K562 (cell line): ENCODE data around the gene PFKL. TPM values are rescaled to one million over a fixed set of nuclear protein-coding genes. Genes with fewer than 3 reads are reported as not detected.

Source experiments
- ARHGAP35 ChIP-seq: fragments of 450-650 bp; IDR thresholded peaks from 2 replicates; pipeline ENCODE4 v1.6.1; 2018; ENCODE audit not compliant: partially characterized antibody
- BCOR ChIP-seq: fragments of 450-650 bp; IDR thresholded peaks from 2 replicates; pipeline ENCODE4 v1.6.1; 2016
- CEBPB ChIP-seq: fragments of 450-650 bp; IDR thresholded peaks from 2 replicates; pipeline ENCODE4 v1.6.1; 2016; ENCODE audit warnings: missing genetic modification characterization, missing compliant biosample characterization
- DMBX1 ChIP-seq: fragments of 250-450 bp; sonication (Bioruptor Pico); IDR thresholded peaks from 2 replicates; pipeline ENCODE4 v1.8.0; 2022; ENCODE audit warnings: inconsistent platforms, mild to moderate bottlenecking, moderate library complexity, borderline replicate concordance
- GATAD2A ChIP-seq: fragments of 450-650 bp; IDR thresholded peaks from 2 replicates; pipeline ENCODE4 v1.6.1; 2017
- HMG20A ChIP-seq: fragments of 450-650 bp; formaldehyde crosslinking; conservative IDR thresholded peaks from 2 replicates; pipeline ENCODE4 v1.4.0; 2020; ENCODE audit warnings: mild to moderate bottlenecking, mixed read lengths
- HNRNPUL1 ChIP-seq: fragments of 200-400 bp; formaldehyde crosslinking; IDR thresholded peaks from 2 replicates; pipeline ENCODE4 v1.6.1; 2017; ENCODE audit warnings: low read length
- IFI16 ChIP-seq: fragments of 250-450 bp; sonication (Bioruptor Pico); IDR thresholded peaks from 2 replicates; pipeline ENCODE4 v2.1.2; 2022; ENCODE audit warnings: mild to moderate bottlenecking, inconsistent platforms
- JUN ChIP-seq, 2 experiments: sonication (generic) in 1 of 2; formaldehyde crosslinking in 1 of 2; IDR thresholded peaks; 2 replicates each; pipeline versions ENCODE4 v1.6.1 to v1.8.0; 2012 to 2022; ENCODE audit warnings: borderline replicate concordance in 2 of 2, mild to moderate bottlenecking in 2 of 2, improper control_type of control experiment in 1 of 2, low read depth in 1 of 2, low read length in 1 of 2, missing genetic modification reagents in 1 of 2
- KLF13 ChIP-seq: fragments of 450-650 bp; IDR thresholded peaks from 2 replicates; pipeline ENCODE4 v1.6.1; 2016; ENCODE audit warnings: missing genetic modification characterization, low read depth, mild to moderate bottlenecking, missing compliant biosample characterization, moderate library complexity, borderline replicate concordance
- MYC ChIP-seq, 2 experiments: fragments of 250-450 bp in 1 of 2; sonication (Bioruptor Pico) in 1 of 2; IDR thresholded peaks; 2 replicates each; pipeline versions ENCODE4 v1.5.1 to v1.6.1; 2012 to 2021; ENCODE audit warnings: low read depth in 2 of 2, borderline replicate concordance in 1 of 2, improper control_type of control experiment in 1 of 2, low read length in 1 of 2, mild to moderate bottlenecking in 1 of 2, moderate library complexity in 1 of 2
- NR2C1 ChIP-seq, 2 experiments: fragments of 450-650 bp; IDR thresholded peaks; 2 replicates each; pipeline ENCODE4 v1.6.1; 2017; ENCODE audit warnings: mild to moderate bottlenecking in 2 of 2, antibody characterized with exemption in 1 of 2, inconsistent platforms in 1 of 2, missing compliant biosample characterization in 1 of 2, missing genetic modification characterization in 1 of 2
- SMAD2 ChIP-seq: fragments of 150-350 bp; IDR thresholded peaks from 2 replicates; pipeline ENCODE4 v1.6.1; 2014; ENCODE audit warnings: low read depth, mild to moderate bottlenecking, low read length
- SMARCB1 ChIP-seq: IDR thresholded peaks from 2 replicates; pipeline ENCODE4 v1.6.1; 2011; ENCODE audit warnings: improper control_type of control experiment, low read depth; ENCODE audit not compliant: insufficient read length
- TBP ChIP-seq: optimal IDR thresholded peaks from 2 replicates; pipeline ENCODE3; 2011; ENCODE audit warnings: low read depth, low read length, improper control_type of control experiment
- ZKSCAN8 ChIP-seq: fragments of 200-800 bp; sonication (Bioruptor generic); IDR thresholded peaks from 2 replicates; pipeline ENCODE4 v1.6.1; 2016; ENCODE audit warnings: missing genetic modification characterization, missing compliant biosample characterization
- ZNF212 ChIP-seq: fragments of 450-650 bp; formaldehyde crosslinking; IDR thresholded peaks from 2 replicates; pipeline ENCODE4 v1.4.0; 2020; ENCODE audit warnings: mild to moderate bottlenecking
- ZNF224 ChIP-seq: sonication (generic); formaldehyde crosslinking; IDR thresholded peaks from 2 replicates; pipeline ENCODE4 v1.8.0; 2022; ENCODE audit warnings: mild to moderate bottlenecking, missing genetic modification reagents
- ZNF274 ChIP-seq: IDR thresholded peaks from 2 replicates; pipeline ENCODE4 v1.6.1; 2011; ENCODE audit warnings: low read depth, mild to moderate bottlenecking, low read length, moderate library complexity, borderline replicate concordance
- ZNF583 ChIP-seq: fragments of 250-450 bp; sonication (Bioruptor Pico); IDR thresholded peaks from 2 replicates; pipeline ENCODE4 v1.4.0; 2020
- ZNF75A ChIP-seq: fragments of 450-650 bp; formaldehyde crosslinking; IDR thresholded peaks from 2 replicates; pipeline ENCODE4 v1.4.0; 2020; ENCODE audit warnings: mild to moderate bottlenecking
- polyA plus RNA-seq, 8 experiments: library from polyadenylated mRNA; depleted of rRNA in 4 of 8; stranded (reverse) in 5 of 8; unstranded in 3 of 8; fragments of >200 nt; fragmentation: Nextera tagmentation in 2 of 8; fragmentation: Illumina TruSeq in 1 of 8; extraction: Ambion mirVana in 2 of 8; extraction: Trizol in 1 of 8; gene quantifications; 2 replicates each; pipeline versions ENCODE4 v1.2.1 to v1.2.3, GENCODE V29; 2011 to 2014; ENCODE audit warnings: inconsistent platforms in 1 of 8, missing spikeins in 1 of 8
- total RNA-seq, 7 experiments: library from RNA; depleted of rRNA in 6 of 7; stranded (reverse); fragments of >200 nt in 6 of 7; fragmentation: Illumina TruSeq in 2 of 7; extraction: Trizol in 2 of 7; gene quantifications; 2 replicates each; pipeline versions ENCODE4 v1.2.1 to v1.2.3, GENCODE V29; 2011 to 2021; ENCODE audit warnings: low replicate concordance in 1 of 7
- TF ChIP-seq, protein P1 (sequence below): fragments of 250-450 bp; sonication (Bioruptor Pico); IDR thresholded peaks from 2 replicates; pipeline ENCODE4 v1.4.0; 2020
- TF ChIP-seq, protein P2 (sequence below): fragments of 450-650 bp; IDR thresholded peaks from 2 replicates; pipeline ENCODE4 v1.6.1; 2016
- TF ChIP-seq, protein P3 (sequence below): IDR thresholded peaks from 2 replicates; pipeline ENCODE4 v1.6.1; 2016; ENCODE audit warnings: missing genetic modification characterization, missing compliant biosample characterization

Gene PFKL
- total and polyA plus RNA-seq, 9 of the 15 experiments (the other 6 are each of a cell fraction or from before 2014, with no cell fraction given), result 1.1 to 124 (median 45.6) TPM

DNA sequence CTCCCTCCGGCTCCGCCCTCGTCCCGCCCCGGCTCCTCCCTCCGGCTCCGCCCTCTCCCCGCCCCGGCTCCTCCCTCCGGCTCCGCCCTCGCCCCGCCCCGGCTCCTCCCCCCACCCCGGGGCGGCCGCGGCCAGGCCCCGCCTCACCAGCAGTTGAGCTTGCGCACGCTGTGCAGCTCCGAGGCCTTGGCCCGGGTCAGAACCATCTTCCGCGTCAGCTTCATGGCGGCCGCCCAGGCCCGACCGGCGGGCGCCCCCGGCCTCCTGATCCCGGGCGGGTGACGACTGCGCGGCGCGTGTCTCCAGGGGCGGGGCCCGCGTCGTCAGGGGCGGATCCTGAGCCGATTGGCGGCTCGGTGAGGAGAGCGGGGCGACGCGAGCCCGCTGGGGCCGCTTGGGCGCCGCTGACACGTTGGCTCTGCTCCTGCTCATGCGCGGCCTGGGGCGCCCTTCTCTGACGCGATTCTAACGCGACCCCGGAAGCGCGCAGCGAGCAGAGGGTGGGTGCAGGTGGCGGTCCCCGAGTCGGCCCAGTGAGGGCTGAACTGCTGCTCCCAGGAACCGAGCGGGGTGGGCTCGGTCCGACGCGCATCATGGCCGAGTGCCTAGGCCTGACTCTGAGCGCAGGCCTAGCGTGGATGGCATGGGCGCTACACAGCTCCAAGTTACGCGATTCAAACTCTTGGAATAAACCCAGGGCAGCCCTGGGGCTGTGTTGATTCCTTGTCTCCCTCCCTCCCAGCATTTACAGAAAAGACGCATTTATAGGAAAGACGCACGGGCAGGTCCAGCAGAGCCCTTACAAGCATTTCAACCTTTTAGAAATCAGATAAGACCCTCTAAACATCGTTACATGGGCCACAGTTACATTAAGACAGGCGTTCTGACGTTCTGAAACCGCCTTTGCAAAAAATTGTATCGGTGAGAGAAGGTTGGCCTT is 39.4 kb downstream of the PFKL start, which contains the start of gene CFAP410 (continued):
- TF ChIP-seq, protein P1, sequence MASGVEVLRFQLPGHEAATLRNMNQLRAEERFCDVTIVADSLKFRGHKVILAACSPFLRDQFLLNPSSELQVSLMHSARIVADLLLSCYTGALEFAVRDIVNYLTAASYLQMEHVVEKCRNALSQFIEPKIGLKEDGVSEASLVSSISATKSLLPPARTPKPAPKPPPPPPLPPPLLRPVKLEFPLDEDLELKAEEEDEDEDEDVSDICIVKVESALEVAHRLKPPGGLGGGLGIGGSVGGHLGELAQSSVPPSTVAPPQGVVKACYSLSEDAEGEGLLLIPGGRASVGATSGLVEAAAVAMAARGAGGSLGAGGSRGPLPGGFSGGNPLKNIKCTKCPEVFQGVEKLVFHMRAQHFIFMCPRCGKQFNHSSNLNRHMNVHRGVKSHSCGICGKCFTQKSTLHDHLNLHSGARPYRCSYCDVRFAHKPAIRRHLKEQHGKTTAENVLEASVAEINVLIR (CRISPR knock-in tag), result peak; percentile 100
- TF ChIP-seq ZNF212 (CRISPR knock-in tag) (0 out of 2 replicates have a peak, but pooled peaks have one; percentile 23), TBP (peak; percentile 51), HNRNPUL1 (no peak), MYC (IDR thresholded peaks at IDR 0.05; ENCODE audit: low read depth, low read length) (peak; percentile 96), MYC (CRISPR knock-in tag; IDR thresholded peaks at IDR 0.05; ENCODE audit: borderline replicate concordance, low read depth) (peak; percentile 95), CEBPB (tag) (no peak), HMG20A (CRISPR knock-in tag) (0 out of 2 replicates have a peak, but pooled peaks have one; percentile 29), ZNF224 (CRISPR knock-in tag) (no peak), KLF13 (tag) (peak; percentile 73), GATAD2A (no peak), ZKSCAN8 (no peak), ZNF583 (0 out of 2 replicates have a peak, but pooled peaks have one; percentile 22), ZNF75A (CRISPR knock-in tag) (no peak), SMAD2 (no peak), SMARCB1 (no peak), DMBX1 (CRISPR knock-in tag) (no peak; the same call in 1 of the 2 replicates), NR2C1 (IDR thresholded peaks at IDR 0.05) (no peak), NR2C1 (tag; IDR thresholded peaks at IDR 0.05) (peak; percentile 46; the same call in 1 of the 2 replicates), IFI16 (CRISPR knock-in tag) (no peak), JUN (IDR thresholded peaks at IDR 0.05; ENCODE audit: borderline replicate concordance, low read depth, low read length) (0 out of 2 replicates have a peak, but pooled peaks have one; percentile 37), JUN (CRISPR knock-in tag; IDR thresholded peaks at IDR 0.05; ENCODE audit: borderline replicate concordance) (no peak; the same call in 1 of the 2 replicates), BCOR (no peak), ZNF274 (no peak), ARHGAP35 (no peak)
- TF ChIP-seq, protein P2, sequence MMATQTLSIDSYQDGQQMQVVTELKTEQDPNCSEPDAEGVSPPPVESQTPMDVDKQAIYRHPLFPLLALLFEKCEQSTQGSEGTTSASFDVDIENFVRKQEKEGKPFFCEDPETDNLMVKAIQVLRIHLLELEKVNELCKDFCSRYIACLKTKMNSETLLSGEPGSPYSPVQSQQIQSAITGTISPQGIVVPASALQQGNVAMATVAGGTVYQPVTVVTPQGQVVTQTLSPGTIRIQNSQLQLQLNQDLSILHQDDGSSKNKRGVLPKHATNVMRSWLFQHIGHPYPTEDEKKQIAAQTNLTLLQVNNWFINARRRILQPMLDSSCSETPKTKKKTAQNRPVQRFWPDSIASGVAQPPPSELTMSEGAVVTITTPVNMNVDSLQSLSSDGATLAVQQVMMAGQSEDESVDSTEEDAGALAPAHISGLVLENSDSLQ, result peak; percentile 74
- TF ChIP-seq, protein P3, sequence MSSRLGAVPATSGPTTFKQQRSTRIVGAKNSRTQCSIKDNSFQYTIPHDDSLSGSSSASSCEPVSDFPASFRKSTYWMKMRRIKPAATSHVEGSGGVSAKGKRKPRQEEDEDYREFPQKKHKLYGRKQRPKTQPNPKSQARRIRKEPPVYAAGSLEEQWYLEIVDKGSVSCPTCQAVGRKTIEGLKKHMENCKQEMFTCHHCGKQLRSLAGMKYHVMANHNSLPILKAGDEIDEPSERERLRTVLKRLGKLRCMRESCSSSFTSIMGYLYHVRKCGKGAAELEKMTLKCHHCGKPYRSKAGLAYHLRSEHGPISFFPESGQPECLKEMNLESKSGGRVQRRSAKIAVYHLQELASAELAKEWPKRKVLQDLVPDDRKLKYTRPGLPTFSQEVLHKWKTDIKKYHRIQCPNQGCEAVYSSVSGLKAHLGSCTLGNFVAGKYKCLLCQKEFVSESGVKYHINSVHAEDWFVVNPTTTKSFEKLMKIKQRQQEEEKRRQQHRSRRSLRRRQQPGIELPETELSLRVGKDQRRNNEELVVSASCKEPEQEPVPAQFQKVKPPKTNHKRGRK (tag), result no peak
